ENCODE data around the gene PRDX3.
A peak's percentile ranks its signal among the peaks of the same experiment; 100 is the strongest.
"Not testable (repeated sequence)": the region's sequence is repeated elsewhere in the genome, so short reads cannot be mapped to it uniquely, and the experiment has no call there.

Gene PRDX3

DNA sequence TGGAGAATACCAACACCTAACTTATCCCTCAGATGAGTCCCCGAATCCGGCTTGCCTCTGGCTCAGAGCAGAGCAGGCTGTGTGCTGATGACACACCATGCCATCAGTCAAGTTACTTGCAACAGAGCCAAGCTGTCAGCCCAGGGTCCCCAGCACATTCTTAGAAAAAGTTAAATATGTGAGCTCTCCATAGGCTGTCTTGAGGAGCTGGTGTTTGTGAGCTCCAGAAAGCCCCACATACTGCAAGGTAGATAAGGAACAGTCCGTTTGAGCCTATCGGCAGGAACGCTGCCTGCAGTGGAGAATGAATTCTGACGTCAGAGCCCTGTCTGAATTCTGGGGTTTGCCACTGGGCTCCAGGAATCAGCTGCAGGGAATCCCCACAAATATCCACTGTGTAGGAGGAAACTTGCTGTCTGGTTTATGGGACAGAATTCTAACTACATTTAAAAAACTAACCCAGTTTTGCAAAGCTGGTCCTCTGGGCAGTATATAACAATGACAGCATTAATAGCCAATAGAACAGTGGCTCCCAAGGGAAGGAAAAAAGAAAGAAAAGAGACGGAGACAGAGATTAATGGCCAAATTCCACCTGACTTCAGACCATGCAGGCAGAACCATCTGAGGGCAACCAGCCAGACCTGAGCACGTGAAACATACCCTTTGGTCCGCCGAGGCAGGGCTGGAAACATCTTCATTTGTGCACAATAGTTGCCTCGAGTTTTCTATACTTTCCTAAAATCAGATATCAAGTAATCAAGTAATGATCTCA, 16.7 kb downstream of the PRDX3 start:
- DNase-seq (no peak), ATAC-seq (no peak)
- Mint-ChIP-seq H3K4me1 (peaks cover 47% of the 10 kb centered on the region), H3K4me3 (no peak overlapping the region), H3K9me3 (no peaks in the 10 kb centered on the region), H3K27me3 (no peaks in the 10 kb centered on the region), H3K27ac (no peak overlapping the region)

DNA sequence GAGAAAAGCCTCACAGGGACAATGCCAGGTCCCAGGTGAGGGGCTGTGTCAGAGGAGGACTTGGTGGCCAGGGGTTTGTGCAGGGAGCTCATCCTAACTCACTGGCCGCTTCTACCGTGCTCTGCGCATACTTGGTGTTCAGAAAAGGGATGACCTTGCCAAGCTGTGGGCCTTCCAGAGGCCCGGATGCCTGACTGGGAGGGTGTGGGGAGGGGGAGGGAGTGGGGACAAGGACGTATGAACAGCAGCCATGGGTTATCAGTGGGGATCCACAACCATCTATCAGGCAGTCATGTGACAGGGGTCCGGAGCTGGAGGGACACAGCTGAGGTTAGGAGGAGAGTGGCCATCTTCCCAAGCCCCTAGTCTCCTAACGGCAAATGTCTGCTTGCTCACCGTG, 19.3 kb downstream of the PRDX3 start:
- Mint-ChIP-seq H3K9me3 (no peaks in the 10 kb centered on the region), H3K27me3 (no peaks in the 10 kb centered on the region), H3K4me1 (peaks cover 31% of the 10 kb centered on the region), H3K27ac (no peak overlapping the region), H3K4me3 (no peak overlapping the region)
- ATAC-seq (no peak), DNase-seq (no peak)

- DNase-seq (no peak), ATAC-seq (no peak)
- Mint-ChIP-seq H3K27me3 (no peaks in the 10 kb centered on the region), H3K9me3 (no peaks in the 10 kb centered on the region), H3K4me3 (no peak overlapping the region), H3K27ac (no peak overlapping the region), H3K4me1 (no peaks in the 10 kb centered on the region)
Observed at GRCh38 chr10:119153661-119154060, 25.0 kb downstream of the PRDX3 start.

GRCh38 chr10:119153041-119153440, 25.6 kb downstream of the PRDX3 start:
- Mint-ChIP-seq H3K27ac (peak overlapping the region in 1 of 2 donors; percentile 44), H3K27me3 (no peaks in the 10 kb centered on the region), H3K4me1 (no peaks in the 10 kb centered on the region), H3K4me3 (no peak overlapping the region), H3K9me3 (no peaks in the 10 kb centered on the region)
- ATAC-seq (no peak), DNase-seq (no peak)

- not testable (repeated sequence) for H3K27me3 Mint-ChIP-seq, H3K27ac Mint-ChIP-seq, DNase-seq, H3K4me1 Mint-ChIP-seq, H3K4me3 Mint-ChIP-seq, H3K9me3 Mint-ChIP-seq, ATAC-seq
Observed at GRCh38 chr10:119151601-119152000, 27.0 kb downstream of the PRDX3 start.

- ATAC-seq, result no peak
- no peaks in the 10 kb centered on the region for H3K27me3 Mint-ChIP-seq
- no peak overlapping the region for H3K27ac Mint-ChIP-seq
- no peaks in the 10 kb centered on the region for H3K4me1 Mint-ChIP-seq
- no peak for DNase-seq
- H3K4me3 Mint-ChIP-seq, result no peak overlapping the region
- no peaks in the 10 kb centered on the region for H3K9me3 Mint-ChIP-seq
Observed at GRCh38 chr10:119149729-119150128, 28.9 kb downstream of the PRDX3 start.

DNA sequence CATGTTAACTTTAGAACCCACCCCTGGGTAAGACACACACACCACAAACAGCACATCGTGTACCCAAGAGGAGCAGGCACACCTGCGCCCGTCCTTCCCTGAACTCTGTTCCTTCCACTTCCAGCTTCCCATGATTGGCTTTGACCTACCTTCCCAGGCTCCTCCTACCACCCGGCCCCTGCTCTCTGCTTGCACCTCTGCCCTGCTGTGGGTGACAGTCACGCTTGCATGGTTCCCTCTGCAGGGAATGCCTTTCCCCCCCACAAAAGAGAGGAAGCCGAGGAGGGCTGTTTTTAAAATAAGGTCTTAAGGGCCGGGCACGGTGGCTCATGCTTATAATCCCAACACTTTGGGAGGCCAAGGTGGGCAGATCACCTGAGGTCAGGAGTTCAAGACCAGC, 29.5 kb downstream of the PRDX3 start:
- no peaks in the 10 kb centered on the region for H3K4me1 Mint-ChIP-seq
- no peaks in the 10 kb centered on the region for H3K27me3 Mint-ChIP-seq
- H3K27ac Mint-ChIP-seq, result peak overlapping the region in 1 of 2 donors; percentile 56
- H3K4me3 Mint-ChIP-seq, result no peak overlapping the region
- no peaks in the 10 kb centered on the region for H3K9me3 Mint-ChIP-seq
- DNase-seq (no peak), ATAC-seq (no peak)

- no peak for DNase-seq
- H3K4me3 Mint-ChIP-seq, result no peak overlapping the region
- H3K27me3 Mint-ChIP-seq, result no peaks in the 10 kb centered on the region
- ATAC-seq, result no peak
- H3K27ac Mint-ChIP-seq, result no peak overlapping the region
- peaks cover 11% of the 10 kb centered on the region for H3K4me1 Mint-ChIP-seq
- H3K9me3 Mint-ChIP-seq, result no peaks in the 10 kb centered on the region
Observed at GRCh38 chr10:119143657-119144056, 35.0 kb downstream of the PRDX3 start.

GRCh38 chr10:119140603-119141245, 37.9 kb downstream of the PRDX3 start:
- Mint-ChIP-seq H3K27me3 (no peaks in the 10 kb centered on the region), H3K27ac (peak overlapping the region; percentile 2 to 21), H3K9me3 (no peaks in the 10 kb centered on the region), H3K4me1 (peaks cover 16% of the 10 kb centered on the region), H3K4me3 (no peak overlapping the region)
- no peak for DNase-seq
- no peak for ATAC-seq

GRCh38 chr10:119139464-119140067, 39.0 kb downstream of the PRDX3 start:
- peaks cover 16% of the 10 kb centered on the region for H3K4me1 Mint-ChIP-seq
- ATAC-seq (peak; percentile 91), DNase-seq (peak; percentile 49 to 57)
- no peaks in the 10 kb centered on the region for H3K9me3 Mint-ChIP-seq
- H3K4me3 Mint-ChIP-seq, result no peak overlapping the region
- peak overlapping the region; percentile 47 to 65 for H3K27ac Mint-ChIP-seq
- no peaks in the 10 kb centered on the region for H3K27me3 Mint-ChIP-seq

GRCh38 chr10:119138346-119139306, 40.0 kb downstream of the PRDX3 start:
- Mint-ChIP-seq H3K4me1 (peaks cover 21% of the 10 kb centered on the region), H3K9me3 (no peaks in the 10 kb centered on the region), H3K4me3 (no peak overlapping the region), H3K27ac (peak overlapping the region in 1 of 2 donors; percentile 50), H3K27me3 (no peaks in the 10 kb centered on the region)
- no peak for DNase-seq
- no peak for ATAC-seq

GRCh38 chr10:119137878-119138277, 40.7 kb downstream of the PRDX3 start:
- H3K27me3 Mint-ChIP-seq, H3K27ac Mint-ChIP-seq, ATAC-seq, H3K4me3 Mint-ChIP-seq, H3K9me3 Mint-ChIP-seq, DNase-seq: not testable (repeated sequence)
- peaks cover 29% of the 10 kb centered on the region for H3K4me1 Mint-ChIP-seq

DNA sequence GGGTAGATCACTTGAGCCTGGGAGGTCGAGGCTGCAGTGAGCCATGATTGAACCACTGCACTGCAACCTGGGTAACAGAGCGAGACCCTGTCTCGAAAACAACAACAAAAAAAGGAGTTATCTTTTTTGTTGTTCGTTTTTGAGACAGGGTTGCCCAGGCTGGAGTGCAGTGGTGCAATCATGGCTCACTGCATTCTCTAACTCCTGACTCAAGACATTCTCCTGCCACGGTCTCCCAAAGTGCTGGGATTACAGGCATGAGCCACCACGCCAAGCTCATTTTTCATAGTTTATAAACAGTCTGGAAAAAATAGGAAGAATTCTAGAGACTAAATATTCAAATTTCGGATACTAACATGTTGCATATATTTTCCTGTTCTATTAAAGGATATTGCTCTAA, 42.5 kb downstream of the PRDX3 start:
- no peak for DNase-seq
- Mint-ChIP-seq H3K4me3 (no peak overlapping the region), H3K27me3 (no peaks in the 10 kb centered on the region), H3K9me3 (no peaks in the 10 kb centered on the region), H3K4me1 (peaks cover 47% of the 10 kb centered on the region), H3K27ac (no peak overlapping the region)
- ATAC-seq, result no peak

- H3K4me3 Mint-ChIP-seq, result no peak overlapping the region
- H3K9me3 Mint-ChIP-seq, result no peaks in the 10 kb centered on the region
- peak in 1 of 2 donors; percentile 44 for DNase-seq
- ATAC-seq, result no peak
- peak overlapping the region in 1 of 2 donors; percentile 18 for H3K27ac Mint-ChIP-seq
- no peaks in the 10 kb centered on the region for H3K27me3 Mint-ChIP-seq
- peaks cover 53% of the 10 kb centered on the region for H3K4me1 Mint-ChIP-seq
Observed at GRCh38 chr10:119135513-119135881, 43.1 kb downstream of the PRDX3 start.

DNA sequence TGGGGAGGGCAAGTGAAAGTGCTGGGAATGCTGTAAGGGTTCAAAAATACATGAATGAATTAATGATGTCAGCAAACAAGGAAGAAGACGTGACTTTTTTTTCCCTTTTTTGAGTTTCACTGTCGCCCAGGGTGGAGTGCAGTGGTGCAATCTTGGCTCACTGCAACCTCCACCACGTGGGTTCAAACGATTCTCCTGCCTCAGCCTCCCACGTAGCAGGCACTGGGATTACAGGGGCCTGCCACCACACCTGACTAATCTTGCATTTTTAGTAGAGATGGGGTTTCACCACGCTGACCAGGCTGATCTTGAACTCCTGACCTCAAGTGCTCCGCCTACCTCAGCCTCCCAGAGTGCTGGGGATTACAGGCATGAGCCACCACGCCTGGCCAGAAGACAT, 44.7 kb downstream of the PRDX3 start:
- DNase-seq (peak in 1 of 2 donors; percentile 44), ATAC-seq (no peak)
- Mint-ChIP-seq H3K27ac (peak overlapping the region; percentile 54 to 87), H3K4me3 (peak overlapping the region; percentile 7 to 43), H3K4me1 (peaks cover 52% of the 10 kb centered on the region), H3K27me3 (no peaks in the 10 kb centered on the region), H3K9me3 (no peaks in the 10 kb centered on the region)
